ENCODE data around the gene GTF2A1L. TPM values are rescaled to one million over a fixed set of nuclear protein-coding genes. Genes with fewer than 3 reads are reported as not detected.

GTF2A1L gene
- total and polyA plus RNA-seq, 2 experiments from 2014 or later: 0.13 to 0.76 TPM

GRCh38 chr2:48724278-48724677, 106.6 kb downstream of the GTF2A1L start:
- in situ Hi-C loops (cut with MboI): no loop called here

DNA sequence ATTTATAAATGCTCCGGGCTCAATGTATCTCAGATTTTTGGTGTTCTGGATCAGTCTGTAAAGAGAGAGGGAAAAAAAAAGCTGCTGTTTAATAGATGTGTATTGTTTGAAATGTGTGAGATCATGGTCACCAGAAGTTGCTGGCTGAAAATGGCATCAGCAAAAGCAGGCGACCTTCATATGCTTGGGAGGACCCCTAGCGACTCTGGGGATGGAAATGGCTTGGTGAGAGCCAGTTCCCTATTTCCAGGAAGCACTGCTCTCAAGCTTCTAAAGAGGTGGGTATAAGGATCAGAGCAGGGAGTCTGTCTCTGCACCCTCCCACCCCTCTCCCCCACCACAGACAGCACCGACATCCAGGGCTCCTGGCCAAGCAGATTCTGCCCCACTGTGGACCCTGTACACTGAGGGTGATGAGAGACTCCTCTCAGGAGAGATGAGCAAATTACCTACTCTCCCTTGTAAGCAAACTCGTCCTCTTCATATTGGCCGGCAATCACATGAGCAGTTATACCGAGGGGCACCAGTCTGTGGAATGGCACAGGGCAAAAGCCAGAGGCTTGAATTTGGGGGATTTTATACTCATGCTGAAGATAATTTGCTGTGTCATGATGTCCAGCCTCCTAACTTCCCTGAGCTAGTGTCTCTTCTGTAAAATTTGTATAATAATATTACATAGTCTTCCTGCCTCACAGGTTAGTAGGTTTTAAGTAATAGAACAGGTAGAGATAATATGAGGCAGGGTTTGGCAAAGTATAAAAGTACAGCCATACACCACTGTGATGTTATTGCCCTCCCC, 108.2 kb downstream of the GTF2A1L start:
- H3F3A ChIP-seq (ENCODE audit: insufficient read depth): peaks cover 28% of the 10 kb centered on the region
- WGBS, 2 experiments (ENCODE audit: low coverage in 1 of 2, low lambda C conversion rate in 2 of 2, missing lambda C conversion rate in 2 of 2): 96 to 97% methylated on average over 7 of the region's 7 CpGs
- H3K9ac ChIP-seq: no peak overlapping the region
- no peaks in the 10 kb centered on the region for H3K27me3 ChIP-seq (replicated peaks; ENCODE audit: insufficient read depth)
- no peak overlapping the region for H2AFZ ChIP-seq
- no peaks in the 10 kb centered on the region for H3K9me3 ChIP-seq (ENCODE audit: low read depth)
- in situ Hi-C loops (cut with MboI): no loop called here
- no peaks in the 10 kb centered on the region for H3K9me2 ChIP-seq (ENCODE audit: insufficient read depth)
- no peak for DNase-seq
- H3K36me3 ChIP-seq (ENCODE audit: low read depth): no peaks in the 10 kb centered on the region
- no peak overlapping the region for H3K4me2 ChIP-seq (ENCODE audit: unreplicated experiment)
- no peak overlapping the region for H3K27ac ChIP-seq
- no peaks in the 10 kb centered on the region for H4K20me1 ChIP-seq (ENCODE audit: insufficient read depth)
- peaks cover 26% of the 10 kb centered on the region for H3K4me1 ChIP-seq (ENCODE audit: insufficient read depth)
- no peak overlapping the region for H3K4me3 ChIP-seq
- no peaks in the 10 kb centered on the region for H3K79me2 ChIP-seq (ENCODE audit: insufficient read depth)
- no peak for TF ChIP-seq EZH2phosphoT487 (IDR thresholded peaks at IDR 0.05; ENCODE audit: insufficient read depth, low read depth)
- no peak for TF ChIP-seq EZH2 (IDR thresholded peaks at IDR 0.05; ENCODE audit: insufficient read depth, poor library complexity, severe bottlenecking)

More at GRCh38 chr2:48724278-48724677, 106.6 kb downstream of the GTF2A1L start:
- Histone ChIP-seq H3K9ac (no peak overlapping the region), H2AFZ (no peak overlapping the region), H3K4me2 (ENCODE audit: unreplicated experiment) (peak overlapping the region; percentile 29), H3K27me3 (replicated peaks; ENCODE audit: insufficient read depth) (no peaks in the 10 kb centered on the region), H3K79me2 (ENCODE audit: insufficient read depth) (no peaks in the 10 kb centered on the region), H3K9me2 (ENCODE audit: insufficient read depth) (no peaks in the 10 kb centered on the region), H3K4me3 (no peak overlapping the region), H3K9me3 (ENCODE audit: low read depth) (no peaks in the 10 kb centered on the region), H3F3A (ENCODE audit: insufficient read depth) (peaks cover 28% of the 10 kb centered on the region), H3K4me1 (ENCODE audit: insufficient read depth) (peaks cover 26% of the 10 kb centered on the region), H3K27ac (no peak overlapping the region), H3K36me3 (ENCODE audit: low read depth) (no peaks in the 10 kb centered on the region), H4K20me1 (ENCODE audit: insufficient read depth) (no peaks in the 10 kb centered on the region)
- peak; percentile 26 for DNase-seq
- WGBS, 2 experiments (ENCODE audit: low coverage in 1 of 2, low lambda C conversion rate in 2 of 2, missing lambda C conversion rate in 2 of 2): 63 to 66% methylated on average over 2 of the region's 2 CpGs
- no peak for TF ChIP-seq EZH2phosphoT487 (IDR thresholded peaks at IDR 0.05; ENCODE audit: insufficient read depth, low read depth)
- TF ChIP-seq EZH2 (IDR thresholded peaks at IDR 0.05; ENCODE audit: insufficient read depth, poor library complexity, severe bottlenecking): no peak

DNA sequence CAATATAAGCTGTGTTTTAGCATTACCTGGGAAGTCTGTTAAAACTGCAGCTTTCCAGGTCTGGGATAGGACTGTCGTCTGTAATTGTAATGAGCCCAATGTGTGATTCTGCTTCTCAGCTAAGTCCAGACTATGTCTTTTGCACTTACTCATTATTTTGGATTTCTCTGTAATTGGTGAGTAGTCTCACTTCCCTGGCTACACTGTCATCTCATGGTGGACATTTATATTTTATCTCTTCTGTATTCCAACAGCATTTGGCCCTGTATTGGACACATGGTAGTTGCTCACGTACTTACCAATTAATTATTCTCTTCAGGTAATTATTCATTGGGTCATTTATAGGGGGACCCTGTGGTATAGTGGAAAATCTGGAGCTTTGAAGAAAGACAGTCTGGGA, 109.9 kb downstream of the GTF2A1L start:
- WGBS, 2 experiments (ENCODE audit: low coverage in 1 of 2, low lambda C conversion rate in 2 of 2, missing lambda C conversion rate in 2 of 2): 24 to 36% methylated on average over 2 of the region's 2 CpGs
- Histone ChIP-seq H3K9me2 (ENCODE audit: insufficient read depth) (no peaks in the 10 kb centered on the region), H3K4me1 (ENCODE audit: insufficient read depth) (peaks cover 13% of the 10 kb centered on the region), H3K4me2 (ENCODE audit: unreplicated experiment) (no peak overlapping the region), H3K79me2 (ENCODE audit: insufficient read depth) (no peaks in the 10 kb centered on the region), H3K36me3 (ENCODE audit: low read depth) (no peaks in the 10 kb centered on the region), H3K4me3 (no peak overlapping the region), H3K9ac (no peak overlapping the region), H4K20me1 (ENCODE audit: insufficient read depth) (no peaks in the 10 kb centered on the region), H3K27ac (no peak overlapping the region), H3K9me3 (ENCODE audit: low read depth) (no peaks in the 10 kb centered on the region), H3F3A (ENCODE audit: insufficient read depth) (peaks cover 13% of the 10 kb centered on the region), H3K27me3 (replicated peaks; ENCODE audit: insufficient read depth) (no peaks in the 10 kb centered on the region), H2AFZ (no peak overlapping the region)
- DNase-seq: no peak
- TF ChIP-seq EZH2 (IDR thresholded peaks at IDR 0.05; ENCODE audit: insufficient read depth, poor library complexity, severe bottlenecking) (no peak), EZH2phosphoT487 (IDR thresholded peaks at IDR 0.05; ENCODE audit: insufficient read depth, low read depth) (no peak)
- in situ Hi-C loops (cut with MboI): no loop called here

- H3K9me3 ChIP-seq (ENCODE audit: low read depth): no peaks in the 10 kb centered on the region
- H3K27me3 ChIP-seq (replicated peaks; ENCODE audit: insufficient read depth): no peaks in the 10 kb centered on the region
- no peak overlapping the region for H3K4me3 ChIP-seq
- no peak overlapping the region for H3K27ac ChIP-seq
- H3K4me1 ChIP-seq (ENCODE audit: insufficient read depth): peaks cover 9% of the 10 kb centered on the region
- H4K20me1 ChIP-seq (ENCODE audit: insufficient read depth): no peaks in the 10 kb centered on the region
- H3F3A ChIP-seq (ENCODE audit: insufficient read depth): peaks cover 8% of the 10 kb centered on the region
- in situ Hi-C loops (cut with MboI): no loop called here
- no peaks in the 10 kb centered on the region for H3K79me2 ChIP-seq (ENCODE audit: insufficient read depth)
- no peak for TF ChIP-seq EZH2phosphoT487 (IDR thresholded peaks at IDR 0.05; ENCODE audit: insufficient read depth, low read depth)
- TF ChIP-seq EZH2 (IDR thresholded peaks at IDR 0.05; ENCODE audit: insufficient read depth, poor library complexity, severe bottlenecking): no peak
- no peak overlapping the region for H3K4me2 ChIP-seq (ENCODE audit: unreplicated experiment)
- 96 to 98% methylated on average over 2 of the region's 2 CpGs for WGBS, 2 experiments (ENCODE audit: low coverage in 1 of 2, low lambda C conversion rate in 2 of 2, missing lambda C conversion rate in 2 of 2)
- H3K36me3 ChIP-seq (ENCODE audit: low read depth): no peaks in the 10 kb centered on the region
- no peak overlapping the region for H3K9ac ChIP-seq
- no peak overlapping the region for H2AFZ ChIP-seq
- H3K9me2 ChIP-seq (ENCODE audit: insufficient read depth): no peaks in the 10 kb centered on the region
- no peak for DNase-seq
These were observed 110.6 kb downstream of the GTF2A1L start for GRCh38 chr2:48728295-48728694.

Measured in GM23248 (cell line).